Middle frontal gyrus (tissue), 1 donor: ENCODE results near the gene VRK1.

ENCODE experiments used
- DNase-seq: peaks from one replicate; pipeline ENCODE4 v3.0.0-alpha.2; 2015; ENCODE audit warnings: low spot score; ENCODE audit errors: extremely low spot score

Gene VRK1

DNA sequence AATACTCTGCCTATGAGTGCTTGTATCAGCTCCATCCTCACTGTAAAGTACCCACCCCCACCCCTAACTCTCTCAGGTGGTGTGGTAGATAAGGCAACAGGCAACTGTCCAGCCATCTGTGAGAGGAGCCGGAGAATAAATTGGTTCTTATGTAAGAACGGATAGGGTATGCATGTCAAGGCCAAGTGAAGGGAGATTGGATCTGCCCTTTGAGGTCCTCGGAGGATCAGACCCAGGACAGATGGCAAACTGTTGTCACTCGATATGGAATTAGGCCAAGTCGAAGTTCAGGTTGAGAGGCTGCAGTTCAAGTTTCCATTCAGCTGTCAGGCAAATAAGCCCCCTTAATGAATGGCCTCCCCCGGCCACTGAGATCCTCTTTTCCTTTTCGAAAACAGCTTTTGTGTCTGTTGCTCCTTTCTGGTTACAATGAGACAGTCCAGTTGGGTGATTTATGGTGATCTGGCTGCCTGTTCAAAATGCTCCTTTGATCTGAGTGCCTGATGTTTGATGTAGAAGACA is 120.3 kb downstream of the VRK1 start:
- no peak for DNase-seq

DNA sequence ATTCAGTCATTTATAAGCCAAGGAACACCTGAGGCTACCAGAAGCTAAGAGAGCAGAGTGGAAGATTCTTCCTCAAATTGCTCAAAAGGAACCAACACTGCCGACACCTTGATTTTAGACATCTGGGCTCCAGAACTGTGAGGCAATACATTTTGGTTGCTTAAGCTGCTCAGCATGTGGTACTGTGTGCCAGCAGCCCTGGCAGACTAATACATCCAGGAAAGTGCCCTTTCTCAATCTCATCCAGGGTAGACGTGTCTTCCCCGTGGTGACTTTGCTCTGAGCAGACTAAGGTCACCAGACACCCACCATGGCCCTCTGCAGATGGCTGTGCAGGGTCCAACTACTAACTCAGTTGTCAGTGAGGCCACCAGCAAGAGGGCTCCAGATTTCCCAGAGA is 122.8 kb downstream of the VRK1 start:
- DNase-seq = no peak

DNA sequence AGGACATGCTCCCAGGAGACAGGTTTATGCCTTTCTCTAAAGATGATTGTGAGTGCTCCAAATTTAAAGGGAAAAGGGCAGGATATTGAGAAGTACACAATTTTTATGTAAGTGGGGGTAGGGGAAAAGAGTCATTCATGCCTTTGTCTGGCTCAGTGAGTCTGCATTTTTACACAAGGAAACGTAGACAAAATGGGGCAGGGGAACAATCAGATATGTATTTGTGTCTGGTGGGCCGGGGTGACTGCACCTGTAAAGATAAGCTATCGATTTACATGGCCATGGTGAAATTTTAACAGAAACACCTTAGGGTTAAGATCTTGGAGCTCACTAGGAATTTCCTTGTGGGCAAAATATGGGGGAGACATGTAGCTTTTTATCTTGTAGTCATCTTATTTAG is 123.6 kb downstream of the VRK1 start:
- DNase-seq = no peak

DNA sequence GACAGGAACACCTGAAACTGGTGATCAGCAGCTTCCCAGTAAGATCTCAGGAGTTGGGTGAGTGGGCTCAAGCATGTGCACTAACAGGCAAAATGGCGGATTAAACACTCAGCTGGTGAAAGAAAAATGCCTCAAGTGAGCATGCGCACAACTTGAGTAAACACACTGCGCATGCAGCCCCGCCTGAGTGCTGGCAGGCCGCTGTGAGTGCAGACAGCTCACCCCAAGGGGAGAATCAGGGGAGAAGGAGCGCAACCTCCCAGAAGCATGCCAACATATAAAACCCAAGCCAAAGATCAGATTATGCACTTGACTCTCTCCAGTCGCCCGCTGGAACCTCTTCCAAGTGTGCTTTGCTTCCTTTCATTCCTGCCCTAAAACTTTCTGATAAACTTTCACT is 125.8 kb downstream of the VRK1 start:
- DNase-seq = no peak

DNA sequence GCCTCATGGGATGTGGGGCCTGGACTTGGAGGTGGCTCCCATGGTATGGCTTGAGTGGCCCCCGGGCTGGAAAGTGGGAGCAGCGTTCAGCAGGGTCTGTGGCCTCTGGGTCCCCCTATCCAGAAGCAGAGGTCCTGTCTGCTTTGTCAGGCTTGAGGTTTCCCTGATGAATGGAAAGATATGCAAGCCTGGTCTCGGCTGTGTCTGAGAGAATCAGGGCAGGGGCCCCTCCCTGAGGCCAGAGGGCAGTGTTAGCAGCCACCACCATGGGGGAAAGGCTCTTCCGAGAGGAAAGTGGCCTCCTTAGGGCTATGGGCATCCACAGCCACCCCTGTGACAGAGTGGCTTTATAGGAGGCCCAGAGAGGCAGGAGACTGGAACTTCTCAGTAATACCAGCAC is 128.2 kb downstream of the VRK1 start:
- DNase-seq = no peak

DNA sequence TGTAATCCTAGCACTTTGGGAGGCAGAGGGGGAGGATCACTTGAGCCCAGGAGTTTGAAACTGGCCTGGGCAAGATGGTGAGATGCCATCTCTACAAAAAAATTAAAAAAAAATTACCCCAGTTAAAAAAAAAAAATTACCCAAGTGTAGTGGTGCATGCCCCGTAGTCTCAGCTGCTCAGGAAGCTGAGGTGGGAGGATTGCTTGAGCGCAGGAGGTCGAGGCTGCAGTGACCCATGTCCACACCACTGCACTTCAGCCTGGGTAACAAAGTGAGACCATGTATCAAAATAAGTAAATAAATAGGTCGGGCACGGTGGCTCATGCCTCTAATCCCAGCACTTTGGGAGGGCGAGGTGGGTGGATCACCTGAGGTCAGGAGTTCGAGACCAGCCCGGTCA is 128.8 kb downstream of the VRK1 start:
- no peak for DNase-seq

DNA sequence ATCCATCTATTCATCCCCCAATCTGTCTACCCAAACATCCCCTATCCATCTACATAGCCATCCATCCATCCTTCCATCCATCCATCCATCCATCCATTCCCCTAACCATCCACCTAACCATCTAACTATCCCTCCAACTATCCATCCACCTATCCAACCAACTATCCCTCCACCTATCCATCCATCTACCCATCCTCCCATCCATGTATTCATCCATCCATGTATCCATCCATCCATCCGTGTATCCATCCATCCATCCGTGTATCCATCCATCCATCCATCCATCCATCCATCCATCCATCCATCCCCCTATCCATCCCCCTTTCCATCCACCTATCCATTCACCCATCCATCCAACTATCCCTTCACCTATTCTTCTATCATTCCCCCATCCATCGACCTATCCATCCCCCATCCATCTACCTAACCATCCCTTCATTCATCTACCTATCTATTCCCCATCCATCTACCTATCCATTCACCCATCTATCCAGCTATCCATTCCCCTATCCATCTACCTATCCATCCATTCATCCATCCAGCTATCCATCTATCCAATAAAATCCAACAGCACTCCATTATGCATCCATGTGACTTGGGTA is 131.7 kb downstream of the VRK1 start:
- no peak for DNase-seq

DNA sequence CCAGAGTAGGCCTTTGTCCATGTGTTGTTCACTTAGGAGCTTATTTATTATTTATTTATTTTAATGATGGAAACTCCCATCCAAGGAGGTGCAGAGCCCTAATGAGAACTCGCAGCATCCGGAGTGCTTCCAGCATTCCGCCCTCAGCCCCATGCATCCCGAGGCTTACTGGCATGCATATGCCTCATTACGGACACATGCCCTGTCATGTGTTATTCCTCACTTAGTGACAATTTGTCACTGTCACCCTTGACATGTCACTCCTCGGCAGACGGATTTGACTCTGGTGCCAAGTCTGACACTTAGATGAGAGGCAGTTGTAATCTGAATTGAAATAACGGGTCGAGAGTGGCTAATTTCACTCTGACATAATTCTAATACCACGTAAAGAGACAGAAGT is 132.8 kb downstream of the VRK1 start:
- no peak for DNase-seq

DNA sequence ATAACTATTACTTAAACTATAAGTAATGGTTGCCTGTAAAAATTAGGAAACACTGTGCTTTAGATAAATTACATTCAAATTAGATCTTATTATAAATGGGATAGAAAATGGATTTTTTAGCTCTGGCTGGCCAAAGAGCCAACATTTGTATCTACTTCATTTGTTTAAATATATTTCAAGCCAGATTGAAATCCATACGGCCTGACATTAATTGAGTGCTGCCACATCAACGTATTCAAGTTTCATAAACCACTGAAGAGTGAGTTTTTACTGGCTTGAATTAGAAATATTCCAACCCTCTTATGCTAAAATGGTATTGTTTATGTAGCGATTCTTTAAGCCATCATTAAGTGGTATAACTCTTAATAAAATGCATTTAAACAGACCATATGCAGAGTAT is 133.3 kb downstream of the VRK1 start:
- DNase-seq = no peak
